GM23248 (cell line): ENCODE measurements around the gene RAPGEF2. TPM values are rescaled to one million over a fixed set of nuclear protein-coding genes. Genes with fewer than 3 reads are reported as not detected.

Experiments used
- DNase-seq: peaks from one replicate; pipeline ENCODE4 v3.0.0-alpha.2; 2015
- H2AFZ ChIP-seq: fragments of 200-600 bp; sonication (generic); 2 replicates; pipeline ENCODE4 v1.6.1; 2016; ENCODE audit warnings: antibody characterized with exemption
- H3F3A ChIP-seq: fragments of 200-600 bp; sonication (generic); 2 replicates; pipeline ENCODE4 v1.6.1; 2016; ENCODE audit warnings: mild to moderate bottlenecking, antibody characterized with exemption, mixed run types; ENCODE audit not compliant: insufficient read depth
- H3K27ac ChIP-seq: fragments of 200-600 bp; sonication (generic); 2 replicates; pipeline ENCODE4 v1.5.1; 2016; ENCODE audit warnings: mild to moderate bottlenecking
- H3K27me3 ChIP-seq: fragments of 200-600 bp; sonication (generic); replicated peaks from 2 replicates; pipeline ENCODE4 v1.6.1; 2016; ENCODE audit warnings: mild to moderate bottlenecking; ENCODE audit not compliant: insufficient read depth
- H3K36me3 ChIP-seq: fragments of 200-600 bp; sonication (generic); 2 replicates; pipeline ENCODE4 v1.6.1; 2016; ENCODE audit warnings: low read depth, mild to moderate bottlenecking
- H3K4me1 ChIP-seq: fragments of 200-600 bp; sonication (generic); 2 replicates; pipeline ENCODE4 v1.6.1; 2016; ENCODE audit warnings: mild to moderate bottlenecking; ENCODE audit not compliant: insufficient read depth
- H3K4me2 ChIP-seq: fragments of 200-600 bp; sonication (generic); one replicate; pipeline ENCODE4 v1.6.1; 2016; ENCODE audit warnings: mild to moderate bottlenecking; ENCODE audit not compliant: unreplicated experiment
- H3K4me3 ChIP-seq: fragments of 200-600 bp; sonication (generic); 2 replicates; pipeline ENCODE4 v1.5.1; 2016; ENCODE audit warnings: mild to moderate bottlenecking
- H3K79me2 ChIP-seq: fragments of 200-600 bp; sonication (generic); 2 replicates; pipeline ENCODE4 v1.6.1; 2016; ENCODE audit warnings: mild to moderate bottlenecking; ENCODE audit not compliant: insufficient read depth
- H3K9ac ChIP-seq: fragments of 200-600 bp; sonication (generic); 2 replicates; pipeline ENCODE4 v1.6.1; 2016; ENCODE audit warnings: mild to moderate bottlenecking
- H3K9me2 ChIP-seq: fragments of 200-600 bp; sonication (generic); 2 replicates; pipeline ENCODE4 v1.6.1; 2016; ENCODE audit warnings: mixed run types, mild to moderate bottlenecking, moderate library complexity; ENCODE audit not compliant: insufficient read depth
- H3K9me3 ChIP-seq: fragments of 200-600 bp; sonication (generic); one replicate; pipeline ENCODE4 v1.6.1; 2017; ENCODE audit warnings: low read depth
- H4K20me1 ChIP-seq: fragments of 200-600 bp; sonication (generic); 2 replicates; pipeline ENCODE4 v1.6.0; 2016; ENCODE audit not compliant: insufficient read depth
- EZH2 ChIP-seq: fragments of 200-600 bp; sonication (generic); IDR thresholded peaks from 2 replicates; pipeline ENCODE4 v1.6.1; 2018; ENCODE audit warnings: antibody characterized with exemption, mild to moderate bottlenecking; ENCODE audit not compliant: insufficient read depth, poor library complexity, severe bottlenecking
- EZH2phosphoT487 ChIP-seq: fragments of 200-600 bp; sonication (generic); IDR thresholded peaks from 2 replicates; pipeline ENCODE4 v1.6.1; 2018; ENCODE audit warnings: antibody characterized with exemption, moderate library complexity, mild to moderate bottlenecking, low read depth; ENCODE audit not compliant: insufficient read depth
- WGBS, 2 experiments: methylation state at CpG; one replicate each; pipeline ENCODE4 v1.1.6; 2015 to 2017; ENCODE audit warnings: low lambda C conversion rate in 2 of 2, low coverage in 1 of 2; ENCODE audit errors: missing lambda C conversion rate in 2 of 2; 5-methylcytosine and 5-hydroxymethylcytosine counted together
- in situ Hi-C: fragments of 300-500 bp; cut with MboI; formaldehyde crosslinking; loops from 2 replicates; pipeline ENCODE4 v1.15.0; 2020
- polyA plus RNA-seq: library from polyadenylated mRNA; unstranded; fragments of >200 nt; fragmentation: Nextera tagmentation; extraction: Ambion mirVana; gene quantifications from 2 replicates; pipeline ENCODE4 v1.2.1, GENCODE V29; 2016
- total RNA-seq: library from RNA; depleted of rRNA; stranded (reverse); fragments of >200 nt; shearing (Covaris generic); gene quantifications from 2 replicates; pipeline ENCODE4 v1.2.3, GENCODE V29; 2014

The RAPGEF2 gene
- total and polyA plus RNA-seq, 2 experiments from 2014 or later = 6.6 to 21.7 TPM

GRCh38 chr4:159341522-159341921, 238.6 kb downstream of the RAPGEF2 start:
- H3K9me3 ChIP-seq = no peaks in the 10 kb centered on the region
- in situ Hi-C loops = no loop called here
- WGBS, 2 experiments = 61 to 62% methylated on average over 2 of the region's 2 CpGs

GRCh38 chr4:159342374-159342773, 239.5 kb downstream of the RAPGEF2 start:
- H3K4me1 ChIP-seq = no peaks in the 10 kb centered on the region
- no peak overlapping the region for H3K27ac ChIP-seq
- H3F3A ChIP-seq = no peaks in the 10 kb centered on the region
- H3K9ac ChIP-seq = no peak overlapping the region
- H3K79me2 ChIP-seq = no peaks in the 10 kb centered on the region
- H2AFZ ChIP-seq = no peak overlapping the region
- no peak overlapping the region for H3K4me3 ChIP-seq
- TF ChIP-seq EZH2phosphoT487 = no peak
- TF ChIP-seq EZH2 = no peak
- H3K4me2 ChIP-seq = no peak overlapping the region
- no peaks in the 10 kb centered on the region for H3K9me2 ChIP-seq
- 95 to 99% methylated on average over 3 of the region's 3 CpGs for whole genome bisulfite sequencing, 2 experiments
- no peaks in the 10 kb centered on the region for H4K20me1 ChIP-seq
- in situ Hi-C loops = no loop called here
- no peaks in the 10 kb centered on the region for H3K27me3 ChIP-seq
- peaks cover 40% of the 10 kb centered on the region for H3K36me3 ChIP-seq
- no peak for DNase-seq
- H3K9me3 ChIP-seq = no peaks in the 10 kb centered on the region

More at GRCh38 chr4:159341522-159341921, 238.6 kb downstream of the RAPGEF2 start:
- Histone ChIP-seq H3K4me2 (no peak overlapping the region), H3K9ac (no peak overlapping the region), H3K27ac (no peak overlapping the region), H3K36me3 (peaks cover 40% of the 10 kb centered on the region), H4K20me1 (no peaks in the 10 kb centered on the region), H3K9me2 (no peaks in the 10 kb centered on the region), H3K4me1 (no peaks in the 10 kb centered on the region), H2AFZ (no peak overlapping the region), H3K4me3 (no peak overlapping the region), H3K79me2 (no peaks in the 10 kb centered on the region), H3K27me3 (no peaks in the 10 kb centered on the region), H3F3A (no peaks in the 10 kb centered on the region)
- peak; percentile 59 for DNase-seq
- no peak for TF ChIP-seq EZH2phosphoT487
- TF ChIP-seq EZH2 = no peak

DNA sequence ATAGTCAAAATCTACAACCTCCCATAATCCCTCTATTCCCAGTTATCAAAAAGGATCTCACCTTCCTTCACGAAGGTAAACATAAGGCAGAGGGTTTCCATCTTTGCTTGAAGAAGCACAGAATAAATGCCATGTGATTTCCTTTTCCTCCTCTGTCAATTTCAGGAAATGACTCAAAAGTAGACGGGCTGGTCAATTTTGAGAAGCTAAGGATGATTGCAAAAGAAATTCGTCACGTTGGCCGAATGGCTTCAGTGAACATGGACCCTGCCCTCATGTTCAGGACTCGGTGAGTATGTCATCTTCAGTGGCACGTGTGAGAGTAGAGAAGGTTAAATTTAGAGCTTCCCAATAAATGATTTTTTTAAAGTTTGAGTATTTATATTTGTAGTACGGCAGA, 240.2 kb downstream of the RAPGEF2 start:
- in situ Hi-C loops = no loop called here
- DNase-seq = no peak
- no peaks in the 10 kb centered on the region for H3K4me1 ChIP-seq

DNA sequence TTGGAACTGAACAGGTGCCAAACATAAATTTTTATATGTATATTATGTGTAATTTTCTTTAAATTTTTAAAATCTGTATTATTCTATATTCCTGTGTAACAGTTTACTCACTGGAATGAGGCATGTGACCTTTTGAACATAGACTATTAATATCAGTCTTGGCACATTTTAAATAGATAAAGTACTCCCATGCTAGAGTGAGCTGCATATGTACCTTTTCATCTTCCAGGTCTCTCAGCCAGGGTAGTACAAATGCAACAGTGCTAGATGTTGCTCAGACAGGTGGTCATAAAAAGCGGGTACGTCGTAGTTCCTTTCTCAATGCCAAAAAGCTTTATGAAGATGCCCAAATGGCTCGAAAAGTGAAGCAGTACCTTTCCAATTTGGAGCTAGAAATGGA, 242.0 kb downstream of the RAPGEF2 start:
- no peaks in the 10 kb centered on the region for H4K20me1 ChIP-seq
- no peaks in the 10 kb centered on the region for H3F3A ChIP-seq
- H3K4me3 ChIP-seq = no peak overlapping the region
- no peaks in the 10 kb centered on the region for H3K4me1 ChIP-seq
- no peaks in the 10 kb centered on the region for H3K27me3 ChIP-seq
- no peak overlapping the region for H2AFZ ChIP-seq
- H3K9me3 ChIP-seq = no peaks in the 10 kb centered on the region
- no peak overlapping the region for H3K9ac ChIP-seq
- no peak for DNase-seq
- peaks cover 23% of the 10 kb centered on the region for H3K36me3 ChIP-seq
- TF ChIP-seq EZH2 (no peak), EZH2phosphoT487 (no peak)
- H3K4me2 ChIP-seq = no peak overlapping the region
- 99% methylated on average over 4 of the region's 4 CpGs for WGBS, 2 experiments
- H3K27ac ChIP-seq = no peak overlapping the region
- in situ Hi-C loops = no loop called here
- no peaks in the 10 kb centered on the region for H3K79me2 ChIP-seq
- H3K9me2 ChIP-seq = no peaks in the 10 kb centered on the region

More for the DNA sequence above, 240.2 kb downstream of the RAPGEF2 start:
- H3K9me2 ChIP-seq = no peaks in the 10 kb centered on the region
- H3K4me2 ChIP-seq = no peak overlapping the region
- H3K9me3 ChIP-seq = no peaks in the 10 kb centered on the region
- no peak overlapping the region for H3K9ac ChIP-seq
- H3K79me2 ChIP-seq = no peaks in the 10 kb centered on the region
- H3K36me3 ChIP-seq = peaks cover 40% of the 10 kb centered on the region
- H3F3A ChIP-seq = no peaks in the 10 kb centered on the region
- no peak overlapping the region for H2AFZ ChIP-seq
- H4K20me1 ChIP-seq = no peaks in the 10 kb centered on the region
- H3K27me3 ChIP-seq = no peaks in the 10 kb centered on the region
- H3K27ac ChIP-seq = no peak overlapping the region
- WGBS, 2 experiments = 96 to 97% methylated on average over 8 of the region's 8 CpGs
- H3K4me3 ChIP-seq = no peak overlapping the region
- no peak for TF ChIP-seq EZH2phosphoT487
- no peak for TF ChIP-seq EZH2

DNA sequence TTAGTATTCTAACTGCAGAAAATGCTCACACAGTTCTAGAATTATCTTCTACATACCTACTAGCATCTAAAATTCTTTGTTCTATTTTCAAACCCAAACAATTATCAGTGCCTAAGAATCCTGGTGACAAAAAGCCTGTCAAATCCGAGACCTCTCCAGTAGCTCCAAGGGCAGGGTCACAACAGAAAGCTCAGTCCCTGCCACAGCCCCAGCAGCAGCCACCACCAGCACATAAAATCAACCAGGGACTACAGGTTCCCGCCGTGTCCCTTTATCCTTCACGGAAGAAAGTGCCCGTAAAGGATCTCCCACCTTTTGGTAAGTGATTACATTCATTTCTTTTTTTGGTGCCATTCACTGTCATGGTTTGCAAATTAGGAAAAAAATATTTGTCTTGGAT, 243.8 kb downstream of the RAPGEF2 start:
- in situ Hi-C loops = no loop called here

More for the DNA sequence above, 243.8 kb downstream of the RAPGEF2 start:
- no peak for TF ChIP-seq EZH2
- no peak for TF ChIP-seq EZH2phosphoT487
- H3K9me3 ChIP-seq = no peaks in the 10 kb centered on the region
- no peaks in the 10 kb centered on the region for H3K9me2 ChIP-seq
- no peak overlapping the region for H3K27ac ChIP-seq
- no peak overlapping the region for H3K4me3 ChIP-seq
- no peaks in the 10 kb centered on the region for H3K4me1 ChIP-seq
- peaks cover 28% of the 10 kb centered on the region for H3K36me3 ChIP-seq
- no peaks in the 10 kb centered on the region for H3F3A ChIP-seq
- 97% methylated on average over 5 of the region's 5 CpGs for WGBS, 2 experiments
- H3K9ac ChIP-seq = no peak overlapping the region
- no peaks in the 10 kb centered on the region for H3K79me2 ChIP-seq
- H2AFZ ChIP-seq = no peak overlapping the region
- H4K20me1 ChIP-seq = no peaks in the 10 kb centered on the region
- no peak overlapping the region for H3K4me2 ChIP-seq
- no peak for DNase-seq
- H3K27me3 ChIP-seq = no peaks in the 10 kb centered on the region
